ENCODE data around the gene PHOSPHO1. TPM values are rescaled to one million over a fixed set of nuclear protein-coding genes. Genes with fewer than 3 reads are reported as not detected.

Gene PHOSPHO1
- total RNA-seq, 2 donors from 2014 or later = not detected

- intact Hi-C loops (cut with DNase I, micrococcal nuclease) = no loop called here
- DNase-seq (peak in 1 of 2 donors; percentile 22), ATAC-seq (peak; percentile 42)
These were observed 18.8 kb upstream of the PHOSPHO1 start for GRCh38 chr17:49249292-49249794.

- ATAC-seq (peak; percentile 67), DNase-seq (no peak)
- intact Hi-C loops (cut with DNase I, micrococcal nuclease) = no loop called here
These were observed 17.4 kb upstream of the PHOSPHO1 start for GRCh38 chr17:49247944-49248343.

GRCh38 chr17:49244839-49245238, 14.3 kb upstream of the PHOSPHO1 start:
- DNase-seq (no peak), ATAC-seq (no peak)
- intact Hi-C loops (cut with DNase I, micrococcal nuclease) = no loop called here

GRCh38 chr17:49242813-49243212, 12.2 kb upstream of the PHOSPHO1 start:
- intact Hi-C loops (cut with DNase I, micrococcal nuclease) = no loop called here
- ATAC-seq (no peak), DNase-seq (no peak)

GRCh38 chr17:49241692-49242397, 11.3 kb upstream of the PHOSPHO1 start:
- intact Hi-C loops (cut with DNase I, micrococcal nuclease) = no loop called here
- ATAC-seq = no peak
- DNase-seq = no peak

GRCh38 chr17:49241040-49241439, 10.5 kb upstream of the PHOSPHO1 start:
- no peak for ATAC-seq
- DNase-seq = no peak
- intact Hi-C loops (cut with DNase I, micrococcal nuclease) = no loop called here

DNA sequence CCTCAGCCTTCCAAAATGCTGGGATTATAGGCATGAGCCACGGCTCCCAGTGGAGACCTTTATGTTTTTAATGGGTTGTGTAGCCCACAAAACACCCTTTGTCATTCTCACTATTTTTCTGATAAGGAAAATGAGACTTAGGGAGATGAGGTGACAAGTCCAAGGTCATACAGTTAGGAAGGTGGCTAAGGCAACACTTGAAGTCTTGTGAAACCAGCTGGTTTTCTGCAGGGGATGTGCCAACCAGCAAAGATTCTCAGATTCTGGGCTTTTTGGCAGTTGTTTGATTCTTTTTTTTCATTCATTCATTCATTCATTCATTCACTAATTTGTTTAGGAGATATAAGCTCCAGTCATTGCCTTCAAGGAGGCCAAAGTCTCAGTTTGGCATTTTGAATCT, 10.0 kb upstream of the PHOSPHO1 start:
- DNase-seq = no peak
- ATAC-seq = no peak
- intact Hi-C loops (cut with DNase I, micrococcal nuclease) = no loop called here

GRCh38 chr17:49239963-49240362, 9.4 kb upstream of the PHOSPHO1 start:
- DNase-seq (no peak), ATAC-seq (no peak)
- intact Hi-C loops (cut with DNase I, micrococcal nuclease) = no loop called here

GRCh38 chr17:49235896-49236295, 5.3 kb upstream of the PHOSPHO1 start:
- ATAC-seq (no peak), DNase-seq (no peak)
- intact Hi-C loops (cut with DNase I, micrococcal nuclease) = no loop called here

DNA sequence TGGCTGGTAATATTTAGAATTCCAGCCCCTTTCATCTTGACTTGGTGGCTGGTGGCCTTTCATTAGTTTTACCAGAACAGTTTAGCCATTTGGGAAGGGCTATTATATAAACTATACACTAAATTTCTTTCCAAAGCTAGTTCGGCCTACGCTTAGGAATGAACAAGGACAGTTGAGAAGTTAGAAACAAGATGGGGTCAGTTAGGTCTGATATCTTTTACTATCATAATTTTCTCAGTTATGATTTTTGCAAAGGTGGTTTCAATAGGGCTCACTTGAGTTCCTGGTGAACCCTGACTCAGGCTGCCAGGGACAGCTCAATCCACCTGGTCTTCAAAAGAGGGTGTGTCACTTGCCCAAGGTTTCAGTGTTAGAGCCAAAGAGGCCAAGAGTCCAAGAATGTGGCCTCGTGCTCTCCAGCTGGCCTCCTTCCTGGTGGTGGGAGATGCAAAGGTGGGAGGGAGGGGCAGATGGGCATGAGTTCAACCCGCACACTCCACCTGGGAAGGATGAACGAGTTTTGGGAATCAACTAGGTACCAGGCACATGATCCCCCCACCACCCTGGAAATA, 4.0 kb upstream of the PHOSPHO1 start:
- intact Hi-C loops (cut with DNase I, micrococcal nuclease) = no loop called here
- DNase-seq (no peak), ATAC-seq (peak; percentile 79)

GRCh38 chr17:49231563-49231894, 942 bp upstream of the PHOSPHO1 start:
- intact Hi-C loops (cut with DNase I, micrococcal nuclease) = no loop called here
- DNase-seq (no peak), ATAC-seq (no peak)

DNA sequence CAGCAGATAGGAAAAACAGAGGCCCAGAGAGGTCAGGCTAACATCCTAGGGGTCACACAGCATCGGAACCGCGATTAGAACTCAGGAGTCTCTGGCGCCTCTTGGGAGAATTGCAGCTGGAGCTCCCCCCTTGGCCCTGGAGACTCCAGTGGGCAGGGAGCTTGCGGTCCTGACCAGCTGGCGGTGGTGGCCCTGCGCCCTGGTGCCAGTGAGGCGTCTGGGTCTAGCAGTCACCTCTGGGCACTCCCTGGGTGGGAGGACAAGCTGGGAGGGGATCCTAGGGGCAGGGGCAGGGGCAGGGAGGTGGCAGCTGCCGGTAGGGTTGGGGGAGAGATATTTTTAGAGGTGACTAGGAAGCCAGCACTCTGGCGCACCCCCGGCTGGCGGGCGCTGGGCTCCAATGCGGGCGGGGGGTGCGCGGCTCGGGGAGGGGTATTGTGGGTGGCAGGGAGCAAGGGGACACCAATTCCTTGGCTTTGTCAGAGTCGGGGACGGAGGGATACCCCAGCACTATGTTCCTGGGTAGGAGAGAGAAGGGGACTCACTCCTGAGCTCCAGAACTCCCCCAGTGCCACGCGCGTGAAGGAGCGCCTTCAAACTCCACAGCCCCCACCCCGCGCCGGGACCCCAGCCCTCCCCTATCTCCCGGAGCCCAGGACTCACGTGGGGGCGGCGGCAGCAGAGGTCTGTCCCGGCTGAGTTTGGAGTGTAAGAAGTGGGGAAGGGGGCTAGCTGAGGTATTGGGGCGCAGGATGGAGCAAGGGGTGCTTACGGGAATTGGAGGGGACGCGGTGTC, 584 bp downstream of the PHOSPHO1 start:
- intact Hi-C loops (cut with DNase I, micrococcal nuclease) = no loop called here
- no peak for ATAC-seq
- no peak for DNase-seq

DNA sequence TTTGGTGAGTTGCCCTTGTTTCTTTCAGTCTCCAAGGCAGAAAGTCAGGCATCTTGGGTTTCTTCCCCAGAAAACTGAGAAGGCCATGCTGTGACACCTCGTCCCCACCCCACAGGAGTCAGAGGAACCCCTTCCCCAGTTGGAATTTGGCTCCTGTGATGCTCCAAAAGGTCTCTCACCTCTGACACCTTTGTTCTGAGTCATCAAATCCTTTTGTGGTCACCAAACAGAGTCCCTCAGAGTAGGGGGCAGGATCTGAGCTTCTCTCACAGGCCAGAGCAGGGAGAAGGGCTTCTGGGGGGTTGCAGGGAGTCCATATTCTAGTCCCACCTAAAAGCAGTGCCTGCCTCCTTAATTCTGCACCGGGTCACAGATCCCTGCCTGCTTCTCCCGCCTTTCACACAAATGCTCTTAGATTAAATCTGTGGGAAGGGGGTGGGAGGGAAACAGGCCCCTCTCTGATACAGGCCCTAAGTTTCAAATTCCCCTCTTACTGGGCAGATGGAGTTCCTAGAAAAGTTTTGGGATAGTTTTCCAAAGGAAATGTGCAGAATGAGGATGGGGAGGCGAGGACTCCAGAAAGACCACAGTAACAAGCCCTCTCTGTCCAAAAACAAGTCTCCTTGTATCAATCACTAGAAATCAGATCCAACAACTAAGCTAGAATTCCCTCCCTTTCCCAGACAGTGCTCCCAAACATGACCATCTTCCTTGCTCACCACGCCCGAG, 1.3 kb downstream of the PHOSPHO1 start:
- DNase-seq = no peak
- intact Hi-C loops (cut with DNase I, micrococcal nuclease) = no loop called here
- no peak for ATAC-seq

- ATAC-seq = peak; percentile 58
- peak; percentile 58 to 89 for DNase-seq
- intact Hi-C loops (cut with DNase I, micrococcal nuclease) = no loop called here
These were observed 2.9 kb downstream of the PHOSPHO1 start for GRCh38 chr17:49227436-49228261.

DNA sequence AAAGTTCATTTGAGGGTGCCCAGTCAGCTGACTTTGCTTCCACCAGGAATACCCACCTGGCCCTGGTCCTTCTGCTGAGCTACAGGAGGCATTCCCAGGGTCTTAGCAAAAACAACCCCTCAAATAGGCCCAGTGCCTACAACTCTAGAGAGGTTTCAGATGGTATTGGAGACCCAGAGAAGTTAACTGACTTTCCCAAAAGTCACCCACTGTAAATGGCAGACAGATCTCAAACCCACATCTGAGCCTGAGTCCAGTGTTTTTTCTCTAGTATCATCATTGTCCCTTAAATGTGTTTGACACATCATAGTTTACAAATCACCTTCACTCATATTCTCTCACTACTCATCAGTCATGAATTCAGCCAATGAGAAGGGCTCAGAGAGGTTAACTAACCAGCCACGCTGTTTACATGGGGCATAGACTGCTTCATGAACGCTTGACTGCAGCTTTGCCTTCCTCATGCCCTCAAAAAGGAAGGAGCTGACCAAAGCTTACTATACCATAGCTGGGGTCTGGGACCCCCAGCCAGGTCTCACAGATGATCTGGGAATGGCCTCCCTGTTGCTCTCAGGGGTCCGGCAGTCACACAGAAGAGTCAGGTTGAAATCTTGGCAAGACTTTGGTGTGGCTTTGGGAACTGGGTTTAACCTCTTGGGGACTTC, 3.7 kb downstream of the PHOSPHO1 start:
- ATAC-seq (no peak), DNase-seq (no peak)
- intact Hi-C loops (cut with DNase I, micrococcal nuclease) = no loop called here

DNA sequence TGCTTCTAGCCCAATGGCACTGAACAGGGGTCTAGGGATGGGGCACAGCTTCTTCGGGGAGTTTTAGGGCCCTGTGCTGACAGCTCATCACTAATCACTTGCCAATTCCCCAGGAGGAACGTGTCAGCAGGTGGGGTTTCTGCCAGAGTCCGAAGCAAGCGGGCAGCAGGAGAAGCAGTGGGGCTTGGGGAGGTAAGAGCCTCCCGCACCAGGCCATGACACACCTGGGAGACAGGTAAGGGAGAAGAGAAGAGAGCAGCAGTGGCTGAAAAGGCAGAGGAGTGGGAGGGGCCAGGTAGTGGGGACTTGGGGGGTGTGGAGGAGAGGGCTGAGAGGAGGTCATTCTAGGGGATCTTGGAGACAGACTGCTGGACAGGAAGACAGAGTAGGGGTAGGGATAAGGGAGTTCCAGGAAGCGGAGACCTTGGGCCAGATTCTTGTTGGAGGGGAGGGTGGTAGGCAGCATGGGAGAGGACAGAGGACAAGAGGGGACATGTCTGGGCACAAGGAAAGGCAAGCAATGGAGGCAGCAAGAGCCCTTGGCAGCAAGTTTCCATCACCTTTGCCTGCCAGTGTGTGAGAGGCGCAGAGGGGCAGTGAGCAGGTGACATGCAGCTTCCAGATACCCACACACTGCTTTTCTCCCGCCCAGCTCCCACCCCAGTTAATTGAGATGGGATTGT, 4.9 kb downstream of the PHOSPHO1 start:
- intact Hi-C loops (cut with DNase I, micrococcal nuclease) = no loop called here
- DNase-seq (no peak), ATAC-seq (no peak)

- intact Hi-C loops (cut with DNase I, micrococcal nuclease) = no loop called here
- no peak for ATAC-seq
- no peak for DNase-seq
These were observed 5.6 kb downstream of the PHOSPHO1 start for GRCh38 chr17:49224997-49225337.

Measured in left colon (tissue), 2 donors.